Ishikawa (cell line): ENCODE measurements around the gene GALNTL6.

Source experiments
- CEBPB ChIP-seq: IDR thresholded peaks from 2 replicates; pipeline ENCODE4 v1.6.1; 2012
- CREB1 ChIP-seq: IDR thresholded peaks from 2 replicates; pipeline ENCODE4 v1.6.1; 2012; ENCODE audit warnings: low read depth
- EP300 ChIP-seq: IDR thresholded peaks from 2 replicates; pipeline ENCODE4 v1.6.1; 2012; ENCODE audit warnings: borderline replicate concordance
- FOXM1 ChIP-seq: IDR thresholded peaks from 2 replicates; pipeline ENCODE4 v1.6.1; 2012; ENCODE audit warnings: low read depth, borderline replicate concordance
- MAX ChIP-seq: IDR thresholded peaks from 2 replicates; pipeline ENCODE4 v1.6.1; 2012
- NFIC ChIP-seq: IDR thresholded peaks from 2 replicates; pipeline ENCODE4 v1.6.1; 2012
- RAD21 ChIP-seq: IDR thresholded peaks from 2 replicates; pipeline ENCODE4 v1.6.1; 2012; ENCODE audit warnings: low read depth
- TAF1 ChIP-seq: IDR thresholded peaks from 2 replicates; pipeline ENCODE4 v1.6.1; 2012; ENCODE audit warnings: low read depth, mild to moderate bottlenecking
- TF ChIP-seq, protein P1 (sequence below): IDR thresholded peaks from 2 replicates; pipeline ENCODE4 v1.6.1; 2012; ENCODE audit warnings: low read depth, mild to moderate bottlenecking

DNA sequence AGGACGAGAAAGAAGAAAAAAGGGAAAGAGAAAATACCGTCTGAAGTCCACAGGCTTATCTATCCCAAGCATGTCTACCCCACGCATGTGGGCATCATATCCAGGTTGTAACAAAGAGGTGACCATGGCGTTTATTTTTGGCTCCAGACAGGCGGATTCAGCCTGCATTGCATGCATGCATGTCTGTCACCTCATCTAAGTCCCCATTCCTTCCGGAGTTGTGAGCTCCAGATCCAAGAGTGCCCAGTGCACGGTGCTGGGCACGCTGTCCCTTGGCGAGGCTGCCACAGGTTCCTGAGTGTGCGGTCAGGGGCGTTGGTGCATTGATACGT lies 905 bp upstream of the GALNTL6 start:
- TF ChIP-seq, protein P1, sequence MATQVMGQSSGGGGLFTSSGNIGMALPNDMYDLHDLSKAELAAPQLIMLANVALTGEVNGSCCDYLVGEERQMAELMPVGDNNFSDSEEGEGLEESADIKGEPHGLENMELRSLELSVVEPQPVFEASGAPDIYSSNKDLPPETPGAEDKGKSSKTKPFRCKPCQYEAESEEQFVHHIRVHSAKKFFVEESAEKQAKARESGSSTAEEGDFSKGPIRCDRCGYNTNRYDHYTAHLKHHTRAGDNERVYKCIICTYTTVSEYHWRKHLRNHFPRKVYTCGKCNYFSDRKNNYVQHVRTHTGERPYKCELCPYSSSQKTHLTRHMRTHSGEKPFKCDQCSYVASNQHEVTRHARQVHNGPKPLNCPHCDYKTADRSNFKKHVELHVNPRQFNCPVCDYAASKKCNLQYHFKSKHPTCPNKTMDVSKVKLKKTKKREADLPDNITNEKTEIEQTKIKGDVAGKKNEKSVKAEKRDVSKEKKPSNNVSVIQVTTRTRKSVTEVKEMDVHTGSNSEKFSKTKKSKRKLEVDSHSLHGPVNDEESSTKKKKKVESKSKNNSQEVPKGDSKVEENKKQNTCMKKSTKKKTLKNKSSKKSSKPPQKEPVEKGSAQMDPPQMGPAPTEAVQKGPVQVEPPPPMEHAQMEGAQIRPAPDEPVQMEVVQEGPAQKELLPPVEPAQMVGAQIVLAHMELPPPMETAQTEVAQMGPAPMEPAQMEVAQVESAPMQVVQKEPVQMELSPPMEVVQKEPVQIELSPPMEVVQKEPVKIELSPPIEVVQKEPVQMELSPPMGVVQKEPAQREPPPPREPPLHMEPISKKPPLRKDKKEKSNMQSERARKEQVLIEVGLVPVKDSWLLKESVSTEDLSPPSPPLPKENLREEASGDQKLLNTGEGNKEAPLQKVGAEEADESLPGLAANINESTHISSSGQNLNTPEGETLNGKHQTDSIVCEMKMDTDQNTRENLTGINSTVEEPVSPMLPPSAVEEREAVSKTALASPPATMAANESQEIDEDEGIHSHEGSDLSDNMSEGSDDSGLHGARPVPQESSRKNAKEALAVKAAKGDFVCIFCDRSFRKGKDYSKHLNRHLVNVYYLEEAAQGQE, result no peak
- TF ChIP-seq EP300 (no peak), CEBPB (no peak), NFIC (no peak), FOXM1 (no peak), CREB1 (no peak), TAF1 (no peak), MAX (no peak), RAD21 (no peak)
